ENCODE measurements around the gene HAUS8.
"Not testable (repeated sequence)": the region's sequence is repeated elsewhere in the genome, so short reads cannot be mapped to it uniquely, and the experiment has no call there.

The HAUS8 gene

DNA sequence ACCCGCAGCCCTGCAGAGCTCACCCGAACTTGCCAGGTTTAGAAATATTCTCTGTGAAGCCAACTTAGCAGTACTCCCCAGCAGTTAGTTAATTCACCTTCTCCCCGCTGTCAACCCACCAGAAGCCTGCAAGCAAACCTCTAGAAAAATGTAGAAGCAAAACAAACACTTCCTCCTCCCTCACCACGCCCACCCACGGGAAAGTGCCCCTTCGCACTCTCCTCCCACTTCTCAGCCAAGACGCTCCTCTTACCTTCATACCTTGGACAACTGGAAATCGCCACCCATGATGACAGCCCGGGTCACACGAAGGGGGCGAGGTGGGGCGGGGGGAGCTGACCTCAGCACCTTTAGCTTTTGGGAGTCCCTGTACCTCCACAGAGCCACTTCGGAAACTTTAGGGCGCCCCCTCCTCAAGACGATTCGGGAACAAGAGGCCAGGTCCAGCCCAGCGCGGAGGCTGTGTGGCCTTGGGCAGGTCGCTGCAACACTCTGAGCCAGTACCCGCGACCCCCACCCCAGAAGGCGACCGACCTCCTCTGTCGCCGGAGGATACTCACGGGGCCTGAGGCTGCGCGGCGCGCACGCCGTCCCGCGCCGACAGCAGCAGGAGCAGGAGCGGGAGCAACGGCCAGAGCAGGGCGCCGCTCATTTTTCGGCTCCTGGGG is 49.1 kb downstream of the HAUS8 start:
- Histone ChIP-seq H3K9me3 (ENCODE audit: insufficient read depth, low read length) (no peaks in the 10 kb centered on the region), H3K4me1 (ENCODE audit: low read length) (no peaks in the 10 kb centered on the region), H3K9ac (ENCODE audit: low read length) (no peak overlapping the region), H3K4me3 (ENCODE audit: low read length) (no peak overlapping the region), H4K20me1 (ENCODE audit: insufficient read depth, low read length) (no peaks in the 10 kb centered on the region), H3K36me3 (replicated peaks; ENCODE audit: low read depth, low read length) (no peaks in the 10 kb centered on the region), H3K27me3 (ENCODE audit: low read depth, low read length) (0 out of 2 replicates have a peak, but pooled peaks cover 4% of the 10 kb centered on the region), H3K27ac (ENCODE audit: low read length) (no peak overlapping the region), H3K79me2 (ENCODE audit: low read length) (no peaks in the 10 kb centered on the region), H2AFZ (ENCODE audit: low read depth, low read length) (no peak overlapping the region), H3K4me2 (ENCODE audit: low read length) (no peak overlapping the region)
- no peak for TF ChIP-seq EZH2phosphoT487 (IDR thresholded peaks at IDR 0.05; ENCODE audit: low read depth)
- TF ChIP-seq, protein P1, sequence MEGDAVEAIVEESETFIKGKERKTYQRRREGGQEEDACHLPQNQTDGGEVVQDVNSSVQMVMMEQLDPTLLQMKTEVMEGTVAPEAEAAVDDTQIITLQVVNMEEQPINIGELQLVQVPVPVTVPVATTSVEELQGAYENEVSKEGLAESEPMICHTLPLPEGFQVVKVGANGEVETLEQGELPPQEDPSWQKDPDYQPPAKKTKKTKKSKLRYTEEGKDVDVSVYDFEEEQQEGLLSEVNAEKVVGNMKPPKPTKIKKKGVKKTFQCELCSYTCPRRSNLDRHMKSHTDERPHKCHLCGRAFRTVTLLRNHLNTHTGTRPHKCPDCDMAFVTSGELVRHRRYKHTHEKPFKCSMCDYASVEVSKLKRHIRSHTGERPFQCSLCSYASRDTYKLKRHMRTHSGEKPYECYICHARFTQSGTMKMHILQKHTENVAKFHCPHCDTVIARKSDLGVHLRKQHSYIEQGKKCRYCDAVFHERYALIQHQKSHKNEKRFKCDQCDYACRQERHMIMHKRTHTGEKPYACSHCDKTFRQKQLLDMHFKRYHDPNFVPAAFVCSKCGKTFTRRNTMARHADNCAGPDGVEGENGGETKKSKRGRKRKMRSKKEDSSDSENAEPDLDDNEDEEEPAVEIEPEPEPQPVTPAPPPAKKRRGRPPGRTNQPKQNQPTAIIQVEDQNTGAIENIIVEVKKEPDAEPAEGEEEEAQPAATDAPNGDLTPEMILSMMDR (IDR thresholded peaks at IDR 0.05; ENCODE audit: low read depth, low read length): no peak

- H3K4me3 ChIP-seq (ENCODE audit: low read length): no peak overlapping the region
Measured at GRCh38 chr19:17025361-17025760, 49.9 kb downstream of the HAUS8 start.

GRCh38 chr19:17024941-17025340 is 50.3 kb downstream of the HAUS8 start:
- H3K9ac ChIP-seq (ENCODE audit: low read length); H3K4me2 ChIP-seq (ENCODE audit: low read length); H3K27me3 ChIP-seq (ENCODE audit: low read depth, low read length); H3K27ac ChIP-seq (ENCODE audit: low read length); H3K4me3 ChIP-seq (ENCODE audit: low read length); H3K9me3 ChIP-seq (ENCODE audit: insufficient read depth, low read length); H3K79me2 ChIP-seq (ENCODE audit: low read length); H3K36me3 ChIP-seq (replicated peaks; ENCODE audit: low read depth, low read length); H2AFZ ChIP-seq (ENCODE audit: low read depth, low read length); H4K20me1 ChIP-seq (ENCODE audit: insufficient read depth, low read length); H3K4me1 ChIP-seq (ENCODE audit: low read length): not testable (repeated sequence)

More at GRCh38 chr19:17025361-17025760, 49.9 kb downstream of the HAUS8 start:
- TF ChIP-seq, protein P1 (IDR thresholded peaks at IDR 0.05; ENCODE audit: low read depth, low read length): no peak
- no peak for TF ChIP-seq EZH2phosphoT487 (IDR thresholded peaks at IDR 0.05; ENCODE audit: low read depth)
- Histone ChIP-seq H3K4me1 (ENCODE audit: low read length) (no peaks in the 10 kb centered on the region), H3K27ac (ENCODE audit: low read length) (no peak overlapping the region), H3K36me3 (replicated peaks; ENCODE audit: low read depth, low read length) (no peaks in the 10 kb centered on the region), H3K9me3 (ENCODE audit: insufficient read depth, low read length) (no peaks in the 10 kb centered on the region), H3K27me3 (ENCODE audit: low read depth, low read length) (0 out of 2 replicates have a peak, but pooled peaks cover 4% of the 10 kb centered on the region), H3K4me2 (ENCODE audit: low read length) (no peak overlapping the region), H2AFZ (ENCODE audit: low read depth, low read length) (no peak overlapping the region), H3K9ac (ENCODE audit: low read length) (no peak overlapping the region), H4K20me1 (ENCODE audit: insufficient read depth, low read length) (no peaks in the 10 kb centered on the region), H3K79me2 (ENCODE audit: low read length) (no peaks in the 10 kb centered on the region)

DNA sequence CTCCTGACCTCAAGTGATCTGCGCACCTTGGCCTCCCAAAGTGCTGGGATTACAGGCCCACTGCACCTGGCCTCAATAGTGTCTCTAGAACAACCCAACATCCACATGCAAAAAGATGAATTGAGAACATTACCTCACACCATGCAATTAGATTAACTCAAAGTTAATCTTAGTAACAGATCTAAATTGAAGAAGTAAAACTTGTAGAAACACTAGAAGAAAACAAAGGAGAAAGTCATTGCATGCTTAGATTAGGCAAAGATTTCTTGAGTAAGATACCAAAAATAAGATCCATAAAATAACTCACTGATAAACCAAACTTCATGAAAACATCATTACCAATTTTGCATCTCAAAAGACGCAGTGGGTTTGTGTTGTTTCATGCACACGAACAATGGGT is 51.4 kb downstream of the HAUS8 start:
- Histone ChIP-seq H3K27ac (ENCODE audit: low read length) (no peak overlapping the region), H3K9me3 (ENCODE audit: insufficient read depth, low read length) (no peaks in the 10 kb centered on the region), H3K4me1 (ENCODE audit: low read length) (no peaks in the 10 kb centered on the region), H3K9ac (ENCODE audit: low read length) (no peak overlapping the region), H3K36me3 (replicated peaks; ENCODE audit: low read depth, low read length) (no peaks in the 10 kb centered on the region), H3K79me2 (ENCODE audit: low read length) (no peaks in the 10 kb centered on the region), H3K4me3 (ENCODE audit: low read length) (no peak overlapping the region), H3K4me2 (ENCODE audit: low read length) (no peak overlapping the region), H4K20me1 (ENCODE audit: insufficient read depth, low read length) (no peaks in the 10 kb centered on the region), H2AFZ (ENCODE audit: low read depth, low read length) (no peak overlapping the region), H3K27me3 (ENCODE audit: low read depth, low read length) (0 out of 2 replicates have a peak, but pooled peaks cover 4% of the 10 kb centered on the region)
- TF ChIP-seq, protein P1 (IDR thresholded peaks at IDR 0.05; ENCODE audit: low read depth, low read length): no peak
- no peak for TF ChIP-seq EZH2phosphoT487 (IDR thresholded peaks at IDR 0.05; ENCODE audit: low read depth)

Data from OCI-LY3 (cell line).